SK-N-SH treated with all-trans-retinoic acid at 6 μM for 48 hours (cell line): ENCODE measurements around the gene CFAP74.

Experiments
- ATAC-seq: fragments of 200-7000 bp; cut with Tn5 transposase; 3 replicates; pipeline ENCODE4 v1.9.1; 2020; ENCODE audit warnings: mild to moderate bottlenecking, moderate library complexity
- ARNTL ChIP-seq: fragments of 450-650 bp; formaldehyde crosslinking; IDR thresholded peaks from 2 replicates; pipeline ENCODE4 v1.5.0; 2020; ENCODE audit warnings: low read depth, mild to moderate bottlenecking, moderate library complexity, borderline replicate concordance
- BACH2 ChIP-seq: fragments of 250-450 bp; sonication (Bioruptor Pico); IDR thresholded peaks from 2 replicates; pipeline ENCODE4 v1.9.0; 2021; ENCODE audit warnings: mild to moderate bottlenecking, borderline replicate concordance
- CREB5 ChIP-seq: fragments of 250-450 bp; sonication (Bioruptor Pico); IDR thresholded peaks from 2 replicates; pipeline ENCODE4 v1.5.1; 2020; ENCODE audit warnings: low read depth, mild to moderate bottlenecking, moderate library complexity
- CSDC2 ChIP-seq: fragments of 250-450 bp; sonication (Bioruptor Pico); IDR thresholded peaks from 2 replicates; pipeline ENCODE4 v1.5.0; 2020; ENCODE audit warnings: mild to moderate bottlenecking, moderate library complexity
- CSRNP3 ChIP-seq: fragments of 250-450 bp; sonication (Bioruptor Pico); IDR thresholded peaks from 2 replicates; pipeline ENCODE4 v1.5.1; 2021; ENCODE audit warnings: mild to moderate bottlenecking, moderate library complexity
- ESRRG ChIP-seq: fragments of 250-450 bp; sonication (Bioruptor Pico); IDR thresholded peaks from 2 replicates; pipeline ENCODE4 v1.6.1; 2021; ENCODE audit warnings: mild to moderate bottlenecking
- GLIS3 ChIP-seq: fragments of 250-450 bp; sonication (Bioruptor Pico); IDR thresholded peaks from 2 replicates; pipeline ENCODE4 v1.5.0; 2020; ENCODE audit warnings: mild to moderate bottlenecking, moderate library complexity
- ISL1 ChIP-seq: fragments of 250-450 bp; sonication (Bioruptor Pico); IDR thresholded peaks from 2 replicates; pipeline ENCODE4 v2.1.2; 2022; ENCODE audit warnings: mild to moderate bottlenecking, moderate library complexity
- OSR1 ChIP-seq: fragments of 250-450 bp; sonication (Bioruptor Pico); IDR thresholded peaks from 2 replicates; pipeline ENCODE4 v1.8.0; 2022; ENCODE audit warnings: moderate library complexity, mild to moderate bottlenecking, inconsistent platforms
- PATZ1 ChIP-seq: fragments of 250-450 bp; sonication (Bioruptor Pico); IDR thresholded peaks from 2 replicates; pipeline ENCODE4 v1.8.0; 2020; ENCODE audit warnings: mild to moderate bottlenecking, moderate library complexity, borderline replicate concordance
- POU6F1 ChIP-seq: fragments of 250-450 bp; sonication (Bioruptor Pico); IDR thresholded peaks from 2 replicates; pipeline ENCODE4 v1.8.0; 2021; ENCODE audit warnings: low read depth, mild to moderate bottlenecking, moderate library complexity, borderline replicate concordance
- PPARA ChIP-seq: fragments of 250-450 bp; sonication (Bioruptor Pico); IDR thresholded peaks from 2 replicates; pipeline ENCODE4 v1.5.0; 2020; ENCODE audit warnings: mild to moderate bottlenecking, borderline replicate concordance
- SNAI2 ChIP-seq: fragments of 250-450 bp; sonication (Bioruptor Pico); IDR thresholded peaks from 2 replicates; pipeline ENCODE4 v1.5.0; 2020; ENCODE audit warnings: mild to moderate bottlenecking, moderate library complexity
- TCF4 ChIP-seq: fragments of 250-450 bp; sonication (Bioruptor Pico); IDR thresholded peaks from 2 replicates; pipeline ENCODE4 v1.8.0; 2021; ENCODE audit warnings: mild to moderate bottlenecking, moderate library complexity, borderline replicate concordance
- TOX ChIP-seq: fragments of 250-450 bp; sonication (Bioruptor Pico); IDR thresholded peaks from 2 replicates; pipeline ENCODE4 v1.8.0; 2021; ENCODE audit warnings: mild to moderate bottlenecking, moderate library complexity, borderline replicate concordance
- TSHZ2 ChIP-seq: fragments of 250-450 bp; sonication (Bioruptor Pico); IDR thresholded peaks from 2 replicates; pipeline ENCODE4 v1.5.0; 2020; ENCODE audit warnings: mild to moderate bottlenecking, moderate library complexity
- ZC3H10 ChIP-seq: fragments of 250-450 bp; sonication (Bioruptor Pico); IDR thresholded peaks from 2 replicates; pipeline ENCODE4 v1.5.1; 2021; ENCODE audit warnings: mild to moderate bottlenecking, moderate library complexity
- ZFP3 ChIP-seq: fragments of 250-450 bp; sonication (Bioruptor Pico); IDR thresholded peaks from 2 replicates; pipeline ENCODE4 v1.5.0; 2020; ENCODE audit warnings: mild to moderate bottlenecking, moderate library complexity
- ZFP30 ChIP-seq: fragments of 450-650 bp; formaldehyde crosslinking; IDR thresholded peaks from 2 replicates; pipeline ENCODE4 v1.5.0; 2022; ENCODE audit warnings: mild to moderate bottlenecking, moderate library complexity
- ZNF565 ChIP-seq: fragments of 450-650 bp; formaldehyde crosslinking; conservative IDR thresholded peaks from 2 replicates; pipeline ENCODE4 v1.5.0; 2020; ENCODE audit warnings: low read depth, mild to moderate bottlenecking, moderate library complexity
- ZNF70 ChIP-seq: fragments of 450-650 bp; formaldehyde crosslinking; IDR thresholded peaks from 2 replicates; pipeline ENCODE4 v1.5.0; 2020; ENCODE audit warnings: mild to moderate bottlenecking, moderate library complexity
- ZNF8 ChIP-seq: fragments of 450-650 bp; formaldehyde crosslinking; IDR thresholded peaks from 2 replicates; pipeline ENCODE4 v1.5.0; 2020; ENCODE audit warnings: mild to moderate bottlenecking, moderate library complexity

Gene CFAP74

GRCh38 chr1:2003541-2004131 is at the start of gene CFAP74:
CFAP74 (minus strand) TSS chr1:2003786; CDS start chr1:1990956, 12,830 bp downstream.
- peak; percentile 81 for ATAC-seq
- TF ChIP-seq TCF4 (CRISPR knock-in tag) (no peak), POU6F1 (CRISPR knock-in tag) (no peak), TSHZ2 (no peak), ZNF70 (CRISPR knock-in tag) (no peak), BACH2 (CRISPR knock-in tag) (no peak), TOX (CRISPR knock-in tag) (no peak), ZFP3 (CRISPR knock-in tag) (no peak), PPARA (CRISPR knock-in tag) (no peak), ESRRG (no peak), SNAI2 (CRISPR knock-in tag) (no peak), CSDC2 (no peak), ZNF565 (CRISPR knock-in tag) (no peak), ARNTL (CRISPR knock-in tag) (no peak), OSR1 (CRISPR knock-in tag) (no peak), ZFP30 (CRISPR knock-in tag) (no peak), CSRNP3 (CRISPR knock-in tag) (no peak)

GRCh38 chr1:2053217-2053616 is 49.6 kb upstream of the CFAP74 start:
- ATAC-seq: no peak
- TF ChIP-seq CSRNP3 (CRISPR knock-in tag) (no peak), OSR1 (CRISPR knock-in tag) (no peak), GLIS3 (CRISPR knock-in tag) (no peak)

GRCh38 chr1:2052756-2053155 is 49.2 kb upstream of the CFAP74 start:
- ATAC-seq: no peak
- TF ChIP-seq PATZ1 (no peak), OSR1 (CRISPR knock-in tag) (no peak), BACH2 (CRISPR knock-in tag) (no peak), ZFP30 (CRISPR knock-in tag) (no peak), ARNTL (CRISPR knock-in tag) (no peak), ZFP3 (CRISPR knock-in tag) (no peak), ZNF565 (CRISPR knock-in tag) (no peak), ISL1 (CRISPR knock-in tag) (no peak), PPARA (CRISPR knock-in tag) (no peak), CREB5 (CRISPR knock-in tag) (no peak), ZNF8 (CRISPR knock-in tag) (no peak), POU6F1 (CRISPR knock-in tag) (no peak), TCF4 (CRISPR knock-in tag) (no peak), ZNF70 (CRISPR knock-in tag) (no peak), ZC3H10 (CRISPR knock-in tag) (no peak)
